ENCODE data around the gene AJM1.

GRCh38 chr9:136856079-136856476 lies 13.8 kb downstream of the AJM1 start:
- no peak for TF ChIP-seq CTCF (IDR thresholded peaks at IDR 0.05)
- no peak for TF ChIP-seq POLR2A (IDR thresholded peaks at IDR 0.05)

Data from thyroid gland (tissue), 4 donors.